Left ventricle myocardium inferior (tissue), 1 donor: ENCODE results near the gene IMPG1. TPM values are rescaled to one million over a fixed set of nuclear protein-coding genes. Genes with fewer than 3 reads are reported as not detected.

Experiments
- DNase-seq: peaks from one replicate; pipeline ENCODE4 v3.0.0-alpha.2; 2020
- H3K27ac ChIP-seq: fragments of 200-600 bp; replicated peaks from 2 replicates; pipeline ENCODE4 v1.8.0; 2021
- H3K27me3 ChIP-seq: fragments of 200-600 bp; 2 replicates; pipeline ENCODE4 v1.8.0; 2021; ENCODE audit warnings: low read depth
- H3K36me3 ChIP-seq: fragments of 200-600 bp; 2 replicates; pipeline ENCODE4 v1.8.0; 2021
- H3K4me1 ChIP-seq: fragments of 200-600 bp; 2 replicates; pipeline ENCODE4 v1.8.0; 2021
- H3K4me3 ChIP-seq: fragments of 200-600 bp; 2 replicates; pipeline ENCODE4 v1.8.0; 2021; ENCODE audit warnings: mild to moderate bottlenecking, moderate library complexity
- H3K9me3 ChIP-seq: fragments of 200-600 bp; replicated peaks from 2 replicates; pipeline ENCODE4 v1.8.0; 2021
- intact Hi-C: fragments of 100-400 bp; cut with micrococcal nuclease; formaldehyde crosslinking; loops from one replicate; pipeline ENCODE4 v1.11.0; 2022
- total RNA-seq: library from RNA; stranded (reverse); fragmentation: NEBNext Ultra II Directional; extraction: Animal tissue kit (Norgen Biotek cat#: 25700); gene quantifications from one replicate; pipeline ENCODE4 v1.2.1, GENCODE V29; 2021
- TF ChIP-seq, protein P1 (sequence below): fragments of 200-600 bp; IDR thresholded peaks from 2 replicates; pipeline ENCODE4 v1.8.0; 2021; ENCODE audit warnings: antibody characterized with exemption, mild to moderate bottlenecking, borderline replicate concordance
- donor health status: DM: no; HTN: yes; CAD: no; lungs with severe emphysema.

The IMPG1 gene
- total RNA-seq, 1 donor from 2014 or later = not detected

DNA sequence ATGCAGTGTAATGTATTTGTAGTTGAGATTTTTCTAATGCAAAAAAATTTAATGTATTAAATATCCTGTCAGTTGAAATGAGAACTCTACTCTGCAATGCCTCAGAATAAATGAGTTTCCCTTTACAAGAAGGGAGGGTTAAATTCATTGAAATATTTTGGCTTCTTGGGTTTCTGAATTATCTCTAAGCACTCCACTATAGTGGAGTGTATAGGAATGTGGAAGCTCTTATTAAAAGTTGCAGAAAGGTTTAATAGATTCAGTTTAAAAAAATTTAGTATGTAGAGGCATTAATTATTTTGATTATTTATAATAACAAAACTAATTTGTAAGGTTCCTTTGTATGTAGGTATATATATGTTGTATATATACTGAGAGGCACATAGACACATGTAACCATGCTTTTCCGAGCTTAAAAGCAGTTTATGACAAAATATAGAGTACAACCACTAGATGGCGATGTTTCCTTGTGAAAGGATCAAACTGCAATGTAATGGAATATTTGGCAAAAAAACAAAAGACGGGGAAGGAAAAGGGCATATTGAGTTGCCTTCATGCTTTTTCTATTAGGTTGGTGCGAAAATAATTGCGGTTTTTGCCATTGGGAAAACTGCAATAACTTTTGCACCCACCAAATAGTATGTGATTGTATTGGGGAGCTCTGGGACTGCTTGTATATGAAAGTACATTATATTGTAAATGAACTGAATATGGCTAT, 179.2 kb downstream of the IMPG1 start:
- H3K9me3 ChIP-seq = no peaks in the 10 kb centered on the region
- H3K4me1 ChIP-seq = peaks cover 5% of the 10 kb centered on the region
- H3K4me3 ChIP-seq = no peak overlapping the region
- no peak overlapping the region for H3K27ac ChIP-seq
- intact Hi-C loops = no loop called here
- TF ChIP-seq, protein P1, sequence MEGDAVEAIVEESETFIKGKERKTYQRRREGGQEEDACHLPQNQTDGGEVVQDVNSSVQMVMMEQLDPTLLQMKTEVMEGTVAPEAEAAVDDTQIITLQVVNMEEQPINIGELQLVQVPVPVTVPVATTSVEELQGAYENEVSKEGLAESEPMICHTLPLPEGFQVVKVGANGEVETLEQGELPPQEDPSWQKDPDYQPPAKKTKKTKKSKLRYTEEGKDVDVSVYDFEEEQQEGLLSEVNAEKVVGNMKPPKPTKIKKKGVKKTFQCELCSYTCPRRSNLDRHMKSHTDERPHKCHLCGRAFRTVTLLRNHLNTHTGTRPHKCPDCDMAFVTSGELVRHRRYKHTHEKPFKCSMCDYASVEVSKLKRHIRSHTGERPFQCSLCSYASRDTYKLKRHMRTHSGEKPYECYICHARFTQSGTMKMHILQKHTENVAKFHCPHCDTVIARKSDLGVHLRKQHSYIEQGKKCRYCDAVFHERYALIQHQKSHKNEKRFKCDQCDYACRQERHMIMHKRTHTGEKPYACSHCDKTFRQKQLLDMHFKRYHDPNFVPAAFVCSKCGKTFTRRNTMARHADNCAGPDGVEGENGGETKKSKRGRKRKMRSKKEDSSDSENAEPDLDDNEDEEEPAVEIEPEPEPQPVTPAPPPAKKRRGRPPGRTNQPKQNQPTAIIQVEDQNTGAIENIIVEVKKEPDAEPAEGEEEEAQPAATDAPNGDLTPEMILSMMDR = peak; percentile 80
- H3K36me3 ChIP-seq = peaks cover 38% of the 10 kb centered on the region
- DNase-seq = no peak
- H3K27me3 ChIP-seq = no peaks in the 10 kb centered on the region

GRCh38 chr6:75892384-75892783, 180.1 kb downstream of the IMPG1 start:
- Histone ChIP-seq H3K36me3 (peaks cover 39% of the 10 kb centered on the region), H3K27me3 (no peaks in the 10 kb centered on the region), H3K4me1 (peaks cover 5% of the 10 kb centered on the region), H3K27ac (no peak overlapping the region), H3K4me3 (no peak overlapping the region), H3K9me3 (no peaks in the 10 kb centered on the region)
- no peak for DNase-seq
- TF ChIP-seq, protein P1 = no peak
- intact Hi-C loops = no loop called here

DNA sequence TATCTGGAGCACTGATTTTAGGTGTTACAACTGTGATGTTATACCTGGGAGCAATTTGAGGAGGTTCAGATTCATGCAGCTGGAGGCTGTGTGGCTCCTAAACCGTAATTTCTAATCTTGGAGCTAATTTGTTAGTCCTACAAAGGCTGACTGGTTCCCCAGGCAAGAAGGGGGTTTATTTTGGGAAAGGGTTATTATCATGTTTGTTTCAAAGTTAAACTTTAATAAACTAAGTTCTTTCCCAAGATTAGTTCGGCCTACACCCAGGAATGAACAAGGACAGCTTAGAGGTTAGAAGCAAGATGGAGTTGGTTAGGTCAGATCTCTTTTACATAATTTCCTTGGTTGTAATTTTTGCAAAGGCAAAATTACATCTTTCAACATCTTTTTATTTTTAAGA, 187.6 kb downstream of the IMPG1 start:
- TF ChIP-seq, protein P1 = no peak
- no peak overlapping the region for H3K4me3 ChIP-seq
- peaks cover 29% of the 10 kb centered on the region for H3K36me3 ChIP-seq
- no peaks in the 10 kb centered on the region for H3K9me3 ChIP-seq
- no peaks in the 10 kb centered on the region for H3K4me1 ChIP-seq
- no peak for DNase-seq
- intact Hi-C loops = no loop called here
- no peak overlapping the region for H3K27ac ChIP-seq
- H3K27me3 ChIP-seq = no peaks in the 10 kb centered on the region

GRCh38 chr6:75882734-75883133, 189.7 kb downstream of the IMPG1 start:
- no peak overlapping the region for H3K27ac ChIP-seq
- intact Hi-C loops = no loop called here
- TF ChIP-seq, protein P1 = no peak
- H3K27me3 ChIP-seq = no peaks in the 10 kb centered on the region
- H3K4me1 ChIP-seq = no peaks in the 10 kb centered on the region
- no peaks in the 10 kb centered on the region for H3K9me3 ChIP-seq
- H3K36me3 ChIP-seq = peaks cover 32% of the 10 kb centered on the region
- no peak overlapping the region for H3K4me3 ChIP-seq
- DNase-seq = no peak

DNA sequence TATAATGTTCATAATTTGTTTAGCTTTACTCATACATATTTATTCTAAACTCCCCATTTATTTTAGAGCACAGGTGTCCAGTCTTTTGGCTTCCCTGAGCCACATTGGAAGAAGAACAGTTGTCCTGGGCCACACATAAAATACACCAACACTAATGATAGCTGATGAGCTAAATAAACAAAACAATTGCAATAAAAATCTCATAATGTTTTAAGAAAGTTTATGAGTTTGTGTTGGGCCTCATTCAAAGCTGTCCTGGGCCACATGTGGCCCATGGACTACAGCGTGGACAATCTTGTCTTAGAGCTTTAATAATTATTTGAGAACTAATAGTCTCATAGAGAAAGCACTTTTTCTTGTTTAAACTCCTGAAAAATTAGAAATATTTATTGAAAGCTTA, 192.2 kb downstream of the IMPG1 start:
- intact Hi-C loops = no loop called here
- Histone ChIP-seq H3K36me3 (peaks cover 41% of the 10 kb centered on the region), H3K27me3 (no peaks in the 10 kb centered on the region), H3K4me3 (no peak overlapping the region), H3K9me3 (no peaks in the 10 kb centered on the region), H3K4me1 (no peaks in the 10 kb centered on the region), H3K27ac (no peak overlapping the region)
- TF ChIP-seq, protein P1 = no peak
- no peak for DNase-seq
